ENCODE data around the gene FXN.
"Not testable (repeated sequence)": the region's sequence is repeated elsewhere in the genome, so short reads cannot be mapped to it uniquely, and the experiment has no call there.

FXN gene

DNA sequence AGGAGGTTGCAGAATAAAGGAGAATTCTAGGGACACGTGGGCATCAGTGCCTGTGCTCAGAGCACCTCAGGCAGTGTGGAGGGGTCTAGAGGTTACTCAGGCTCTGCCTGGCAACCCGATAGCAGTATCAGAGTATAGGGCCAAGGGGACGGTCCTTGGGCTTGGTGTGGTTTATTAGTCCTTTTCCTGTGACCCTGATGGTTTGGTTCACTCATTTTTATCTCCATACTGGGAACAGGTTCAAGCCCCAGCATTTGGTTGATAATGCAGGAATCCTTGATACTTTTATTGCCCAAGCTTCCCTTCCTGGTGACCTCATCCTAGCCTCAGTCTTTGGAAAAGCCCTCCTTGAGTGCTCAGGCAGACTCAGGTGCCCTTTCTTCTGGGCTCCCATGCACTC lies 35.5 kb downstream of the FXN start:
- no peak for DNase-seq

DNA sequence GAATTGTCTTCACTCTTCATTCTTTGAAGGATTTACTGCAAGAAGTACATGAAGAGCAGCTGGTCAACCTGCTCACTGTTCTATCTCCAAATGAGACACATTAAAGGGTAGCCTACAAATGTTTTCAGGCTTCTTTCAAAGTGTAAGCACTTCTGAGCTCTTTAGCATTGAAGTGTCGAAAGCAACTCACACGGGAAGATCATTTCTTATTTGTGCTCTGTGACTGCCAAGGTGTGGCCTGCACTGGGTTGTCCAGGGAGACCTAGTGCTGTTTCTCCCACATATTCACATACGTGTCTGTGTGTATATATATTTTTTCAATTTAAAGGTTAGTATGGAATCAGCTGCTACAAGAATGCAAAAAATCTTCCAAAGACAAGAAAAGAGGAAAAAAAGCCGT lies 37.6 kb downstream of the FXN start:
- no peak for DNase-seq

DNA sequence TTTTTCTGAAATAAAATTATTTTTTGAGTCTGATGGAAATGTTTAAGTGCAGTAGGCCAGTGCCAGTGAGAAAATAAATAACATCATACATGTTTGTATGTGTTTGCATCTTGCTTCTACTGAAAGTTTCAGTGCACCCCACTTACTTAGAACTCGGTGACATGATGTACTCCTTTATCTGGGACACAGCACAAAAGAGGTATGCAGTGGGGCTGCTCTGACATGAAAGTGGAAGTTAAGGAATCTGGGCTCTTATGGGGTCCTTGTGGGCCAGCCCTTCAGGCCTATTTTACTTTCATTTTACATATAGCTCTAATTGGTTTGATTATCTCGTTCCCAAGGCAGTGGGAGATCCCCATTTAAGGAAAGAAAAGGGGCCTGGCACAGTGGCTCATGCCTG lies 39.2 kb downstream of the FXN start:
- no peak for DNase-seq

DNA sequence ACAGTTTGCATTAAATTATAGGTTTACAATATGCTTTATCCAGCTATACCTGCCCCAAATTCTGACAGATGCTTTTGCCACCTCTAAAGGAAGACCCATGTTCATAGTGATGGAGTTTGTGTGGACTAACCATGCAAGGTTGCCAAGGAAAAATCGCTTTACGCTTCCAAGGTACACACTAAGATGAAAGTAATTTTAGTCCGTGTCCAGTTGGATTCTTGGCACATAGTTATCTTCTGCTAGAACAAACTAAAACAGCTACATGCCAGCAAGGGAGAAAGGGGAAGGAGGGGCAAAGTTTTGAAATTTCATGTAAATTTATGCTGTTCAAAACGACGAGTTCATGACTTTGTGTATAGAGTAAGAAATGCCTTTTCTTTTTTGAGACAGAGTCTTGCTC lies 41.0 kb downstream of the FXN start:
- no peak for DNase-seq

DNA sequence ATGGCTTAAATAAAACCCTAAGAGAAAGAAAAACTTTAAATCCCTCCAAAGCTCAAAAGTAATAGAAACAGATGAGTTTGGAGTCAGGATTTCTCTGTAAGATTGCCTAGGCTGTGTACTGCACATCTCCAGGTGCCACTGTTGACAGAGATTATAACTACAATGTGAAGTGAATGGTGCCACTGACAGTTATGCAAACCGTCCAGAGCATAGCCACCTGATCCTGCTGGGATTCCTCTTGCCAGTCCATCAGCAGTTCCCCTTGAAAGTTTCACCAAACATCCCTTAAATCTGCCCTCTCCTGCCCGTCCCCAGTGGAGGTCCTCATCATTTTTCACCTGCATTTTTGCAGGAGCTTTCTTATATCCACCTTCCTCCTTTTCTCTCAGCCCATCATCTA lies 42.5 kb downstream of the FXN start:
- no peak for DNase-seq

DNA sequence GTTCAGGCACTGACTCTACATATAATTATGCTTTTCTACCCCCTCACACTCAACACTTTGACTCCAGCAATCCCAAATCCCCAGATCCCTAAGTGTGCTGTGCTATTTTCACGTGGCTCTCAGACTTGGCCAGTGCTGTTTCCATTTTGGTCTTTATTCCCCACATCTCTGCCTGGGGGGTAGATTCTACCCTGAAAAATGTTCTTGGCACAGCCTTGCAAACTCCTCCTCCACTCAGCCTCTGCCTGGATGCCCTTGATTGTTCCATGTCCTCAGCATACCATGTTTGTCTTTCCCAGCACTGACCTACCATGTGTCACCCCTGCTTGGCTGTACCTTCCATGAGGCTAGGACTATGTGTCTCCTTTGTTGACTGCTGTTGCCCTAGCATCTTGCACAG lies 43.0 kb downstream of the FXN start:
- no peak for DNase-seq

DNA sequence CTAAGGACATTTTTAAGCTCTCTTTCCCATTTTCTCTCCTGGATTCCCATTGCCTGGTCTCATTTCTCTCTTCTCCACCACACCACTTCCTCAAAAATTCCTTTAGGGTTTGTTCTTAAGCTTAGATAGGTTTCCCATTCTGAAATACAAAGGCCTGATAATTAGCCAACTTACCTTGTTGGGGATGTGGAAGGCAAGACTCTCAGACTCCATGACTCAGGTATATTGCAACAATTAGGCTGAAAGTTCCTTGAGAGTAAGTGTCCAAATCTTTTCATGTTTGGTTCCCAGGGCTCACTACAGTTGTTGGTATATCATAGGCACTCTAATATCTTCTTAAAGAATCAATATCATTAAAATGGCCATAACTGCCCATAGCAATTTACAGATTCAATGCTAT lies 43.6 kb downstream of the FXN start:
- DNase-seq = no peak

DNA sequence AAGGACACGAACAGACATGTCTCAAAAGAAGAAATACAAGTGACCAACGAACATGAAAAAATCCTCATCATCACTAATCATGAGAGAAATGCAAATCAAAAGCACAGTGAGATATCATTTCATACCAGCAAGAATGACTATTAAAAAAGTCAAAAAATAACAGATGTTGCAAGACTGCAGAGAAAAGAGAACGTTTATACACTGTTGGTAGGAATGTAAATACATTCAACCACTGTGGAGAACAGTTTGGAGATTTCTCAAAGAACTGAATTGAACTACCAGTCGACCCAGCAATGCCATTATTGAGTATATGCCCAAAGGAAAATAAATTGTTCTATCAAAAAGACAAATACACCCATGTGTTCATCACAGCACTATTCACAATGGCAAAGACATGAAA lies 45.7 kb downstream of the FXN start:
- DNase-seq = no peak

DNA sequence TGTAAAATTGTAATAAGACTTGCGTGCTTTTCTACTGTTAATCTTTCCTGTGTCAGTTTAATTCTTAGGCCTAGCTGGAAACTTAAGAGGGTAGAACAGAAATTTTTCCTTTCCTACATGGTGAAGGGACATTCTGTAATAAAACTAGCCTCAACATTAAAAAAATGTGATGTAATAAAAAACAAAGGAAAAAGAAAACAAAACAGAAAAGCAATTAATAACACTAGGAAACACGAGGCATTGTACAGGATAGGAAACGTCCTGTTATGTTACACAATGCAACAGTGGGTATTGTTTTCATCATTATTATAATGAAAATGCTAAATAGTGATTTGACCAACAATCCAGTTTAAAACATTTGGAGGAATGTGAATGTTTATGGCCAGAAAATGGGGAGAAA lies 47.8 kb downstream of the FXN start:
- DNase-seq = no peak

DNA sequence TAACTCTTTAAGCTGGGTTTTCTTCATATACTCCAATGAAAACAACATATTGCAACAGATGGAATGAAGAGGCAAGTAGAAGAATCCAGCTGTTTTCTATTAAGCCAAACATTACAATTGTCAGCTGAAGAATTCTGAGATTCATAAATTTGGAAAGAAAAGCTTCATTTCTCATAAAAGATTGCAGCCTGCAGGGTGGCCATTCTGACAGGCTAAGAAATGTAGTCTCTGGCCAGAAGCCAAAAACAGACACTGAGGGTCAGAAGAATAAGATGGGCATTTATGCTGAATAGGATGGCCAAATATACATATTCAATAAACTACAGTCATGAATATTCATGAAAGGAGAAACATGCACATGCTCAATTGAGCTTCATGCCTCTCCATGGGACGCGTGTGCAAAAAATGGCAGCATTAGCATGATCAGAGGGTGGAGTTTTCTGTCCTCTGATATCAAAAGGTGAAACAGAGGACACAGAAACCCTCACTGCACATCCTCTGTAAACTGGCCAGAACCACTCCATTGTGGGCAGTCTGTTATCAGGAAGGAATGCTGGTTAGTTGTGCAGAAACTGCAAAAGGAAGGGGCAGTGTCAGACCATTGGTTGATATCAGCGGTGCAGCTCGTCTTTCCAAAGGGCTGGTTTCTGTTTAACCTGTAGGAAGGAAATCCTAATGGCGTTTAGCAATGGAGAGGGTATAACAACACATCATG lies 50.2 kb downstream of the FXN start:
- DNase-seq = no peak

DNA sequence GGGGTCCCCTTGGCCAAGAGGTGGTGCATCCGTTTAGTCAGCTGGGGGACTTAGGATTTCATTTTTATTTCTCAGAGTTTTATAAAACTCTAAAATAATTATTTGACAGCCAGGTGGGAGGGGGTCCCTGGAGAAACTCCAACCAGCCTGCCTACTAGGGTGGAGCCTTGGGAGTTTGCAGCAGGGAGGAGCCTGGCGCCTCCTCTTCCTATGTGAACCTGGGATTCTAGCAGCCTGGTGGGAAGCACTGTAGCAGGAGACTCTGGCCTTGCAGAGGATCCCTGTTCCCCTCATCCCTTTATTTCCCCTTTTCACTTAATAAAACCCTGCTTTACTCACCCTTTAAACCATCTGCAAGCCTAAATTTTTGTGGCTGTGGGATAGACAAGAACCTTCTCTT lies 50.8 kb downstream of the FXN start:
- no peak for DNase-seq

DNA sequence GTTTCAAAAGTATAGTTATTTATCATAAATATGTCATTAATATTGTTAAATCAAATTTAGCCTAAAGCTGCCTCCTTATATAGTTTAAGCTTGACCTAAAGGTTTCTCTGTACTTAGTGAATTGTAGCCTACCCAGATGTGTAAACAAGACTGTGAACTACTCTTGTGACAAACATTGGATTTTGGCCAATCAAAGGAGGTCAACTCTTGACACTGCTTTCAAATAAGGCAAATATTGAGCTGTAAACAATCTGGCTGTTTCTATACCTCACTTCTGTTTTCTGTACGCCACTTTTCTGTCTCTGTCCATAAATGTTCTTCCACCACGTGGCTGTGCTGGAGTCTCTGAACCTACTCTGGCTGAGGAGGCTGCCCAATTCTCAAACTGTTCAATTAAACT lies 51.2 kb downstream of the FXN start:
- no peak for DNase-seq

DNA sequence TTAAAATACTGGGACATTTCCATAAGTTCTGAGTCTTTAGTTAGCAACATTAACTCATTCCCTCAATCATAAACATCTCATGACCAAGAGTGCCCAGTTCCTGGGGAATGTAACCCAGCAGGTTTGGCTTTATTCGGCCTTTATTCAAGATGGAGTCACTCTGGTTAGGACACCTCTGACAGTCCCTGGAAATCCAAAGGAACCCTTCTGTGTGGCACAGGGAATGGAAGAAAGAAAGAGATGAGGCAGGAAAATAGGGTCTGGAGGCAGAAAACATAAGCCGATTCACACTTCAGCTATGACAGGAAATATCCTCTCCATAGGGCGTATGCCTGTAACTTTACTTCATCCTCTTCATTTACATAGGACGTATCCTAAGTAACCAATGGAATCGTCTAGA lies 53.5 kb downstream of the FXN start:
- no peak for DNase-seq

DNA sequence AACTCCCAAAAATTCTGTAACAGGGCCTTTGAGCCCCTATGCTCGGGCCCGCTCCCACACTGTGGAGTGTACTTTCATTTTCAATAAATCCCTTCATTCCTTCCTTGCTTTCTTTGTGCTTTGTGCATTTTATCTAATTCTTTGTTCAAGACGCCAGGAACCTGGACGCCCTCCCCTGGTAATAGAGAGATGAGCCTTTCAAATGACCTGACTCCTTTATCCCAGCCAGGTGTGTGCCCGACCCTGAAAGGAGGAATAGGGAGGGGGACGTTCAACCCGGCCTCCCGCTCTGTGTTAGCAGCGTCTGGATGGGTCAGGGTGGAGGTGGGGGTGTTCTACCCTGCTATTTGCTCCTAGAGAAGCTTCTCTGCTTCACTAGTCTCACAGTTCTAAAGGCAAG lies 53.9 kb downstream of the FXN start:
- DNase-seq = no peak

DNA sequence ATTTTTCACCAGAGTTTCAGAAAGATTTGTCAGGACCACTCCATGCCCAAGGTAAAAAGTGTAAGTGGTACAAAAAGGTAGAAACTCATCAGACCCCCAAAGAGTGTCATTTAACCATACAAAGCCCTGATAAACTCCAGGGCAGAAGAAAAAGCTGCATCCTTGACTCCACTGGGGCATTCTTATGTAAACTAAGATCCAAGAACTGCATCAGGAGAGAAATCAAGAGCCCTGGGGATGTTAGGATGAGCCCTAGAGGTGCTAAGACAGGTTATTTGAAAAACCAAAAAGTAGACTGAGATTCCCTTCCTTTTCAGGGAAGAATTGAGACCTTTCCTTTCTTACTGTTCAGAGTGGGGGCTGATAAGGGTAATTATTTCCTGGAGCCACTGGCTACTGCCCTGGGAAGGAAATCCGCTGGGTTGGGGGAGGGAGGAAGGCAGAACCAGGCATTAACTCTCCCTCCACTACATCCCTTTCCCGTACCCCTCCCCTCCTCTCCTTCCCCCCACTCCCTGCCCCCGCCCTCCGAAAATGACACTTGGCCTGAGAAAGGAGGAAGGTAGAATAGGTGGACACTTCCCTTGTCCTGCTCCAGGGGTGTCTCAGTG lies 54.7 kb downstream of the FXN start:
- DNase-seq = no peak

DNA sequence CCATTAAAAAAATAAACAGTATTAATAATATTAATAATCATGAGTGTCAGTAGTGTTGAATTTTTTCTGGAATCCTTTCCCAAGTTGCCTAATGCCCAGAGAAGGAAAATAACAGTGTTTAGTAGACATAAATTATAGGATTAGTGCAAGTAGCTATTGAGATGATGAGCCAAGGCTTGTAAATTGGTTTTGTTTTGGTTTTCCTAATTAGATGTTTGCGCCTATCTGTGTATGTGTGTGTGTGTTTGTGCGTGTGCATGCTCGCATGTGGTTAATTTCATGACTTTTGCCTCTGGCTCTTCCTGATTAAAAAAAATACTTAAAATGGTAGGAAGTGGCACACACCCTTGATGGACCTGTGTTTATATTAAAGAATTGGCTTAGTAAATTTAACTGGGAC lies 55.4 kb downstream of the FXN start:
- DNase-seq = no peak

DNA sequence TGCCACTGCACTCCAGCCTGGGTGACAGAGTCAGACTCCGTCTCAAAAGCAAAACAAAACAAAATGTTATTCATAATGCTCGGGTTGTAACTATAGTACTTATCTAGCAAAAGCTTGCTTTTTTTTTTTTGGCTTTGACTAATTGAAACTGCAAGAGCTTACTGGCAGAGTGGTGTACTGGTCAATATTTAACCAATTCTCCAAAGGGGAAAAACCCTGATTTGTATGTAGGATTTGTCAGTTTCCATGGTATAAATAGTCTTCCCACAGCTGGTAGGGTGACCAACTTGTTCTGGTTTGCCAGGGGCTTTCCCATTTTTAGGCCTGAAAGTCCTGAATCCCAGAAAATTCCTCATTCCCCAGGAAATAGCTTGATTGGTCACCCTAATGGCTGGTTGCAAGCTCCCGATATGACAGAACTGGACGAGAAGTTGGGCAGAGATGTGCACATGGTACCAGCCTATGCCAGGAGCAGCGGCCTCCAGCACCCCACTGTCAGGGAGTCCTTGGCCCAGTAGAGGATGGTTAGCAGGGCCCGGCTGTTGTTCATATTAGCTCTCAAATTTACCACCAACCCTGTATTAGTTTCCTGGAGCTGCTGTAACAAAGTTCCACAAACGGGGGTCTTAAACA lies 58.0 kb downstream of the FXN start:
- DNase-seq = no peak

DNA sequence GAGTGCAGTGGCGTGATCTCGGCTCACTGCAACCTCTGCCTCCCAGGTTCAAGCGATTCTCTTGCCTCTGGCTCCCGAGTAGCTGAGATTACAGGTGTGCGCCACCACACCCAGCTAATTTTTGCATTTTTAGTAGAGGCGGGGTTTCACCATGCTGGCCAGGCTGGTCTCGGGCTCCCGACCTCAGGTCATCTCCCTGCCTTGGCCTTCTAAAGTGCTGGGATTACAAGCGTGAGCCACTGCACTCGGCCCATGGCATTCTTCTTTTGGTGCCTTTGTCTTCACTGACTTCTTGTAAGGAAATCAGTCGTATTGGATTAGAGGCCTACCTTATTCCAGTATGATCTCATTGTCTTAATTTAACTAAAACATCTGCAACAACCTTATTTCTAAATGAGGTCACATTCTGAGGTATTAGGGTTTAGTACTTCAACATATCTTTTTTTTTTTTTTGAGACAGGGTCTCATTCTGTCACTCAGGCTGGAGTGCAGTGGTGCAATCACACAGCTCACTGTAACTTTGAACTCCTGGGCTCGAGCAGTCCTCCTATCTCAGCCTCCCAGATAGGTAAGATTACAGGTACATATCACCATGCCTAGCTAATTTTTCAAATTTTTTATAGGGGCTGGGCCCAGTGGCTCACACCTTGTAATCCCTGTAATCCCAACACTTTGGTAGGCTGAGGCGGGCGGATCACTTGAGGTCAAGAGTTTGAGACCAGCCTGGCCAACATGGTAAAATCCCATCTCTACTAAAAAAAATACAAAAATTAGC lies 59.0 kb downstream of the FXN start:
- not testable (repeated sequence) for DNase-seq

DNA sequence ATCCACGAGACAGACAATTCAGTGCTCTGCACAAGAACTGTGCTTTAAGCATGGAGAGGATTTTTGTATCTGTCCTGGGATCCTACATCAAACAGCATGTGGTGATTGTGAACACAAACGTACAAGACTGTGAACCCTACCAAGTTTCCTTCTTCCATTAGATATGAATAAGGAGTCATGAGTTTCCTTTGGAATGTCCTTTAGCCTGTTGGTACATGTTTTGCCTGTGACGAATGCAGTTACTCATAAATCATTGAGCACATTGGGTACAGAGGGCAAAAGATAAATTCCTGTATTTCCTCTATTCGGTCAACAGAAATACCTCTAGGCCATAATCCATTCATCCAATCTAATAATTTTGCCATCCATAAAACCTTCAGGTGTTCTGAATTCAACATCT lies 61.5 kb downstream of the FXN start:
- DNase-seq = no peak

DNA sequence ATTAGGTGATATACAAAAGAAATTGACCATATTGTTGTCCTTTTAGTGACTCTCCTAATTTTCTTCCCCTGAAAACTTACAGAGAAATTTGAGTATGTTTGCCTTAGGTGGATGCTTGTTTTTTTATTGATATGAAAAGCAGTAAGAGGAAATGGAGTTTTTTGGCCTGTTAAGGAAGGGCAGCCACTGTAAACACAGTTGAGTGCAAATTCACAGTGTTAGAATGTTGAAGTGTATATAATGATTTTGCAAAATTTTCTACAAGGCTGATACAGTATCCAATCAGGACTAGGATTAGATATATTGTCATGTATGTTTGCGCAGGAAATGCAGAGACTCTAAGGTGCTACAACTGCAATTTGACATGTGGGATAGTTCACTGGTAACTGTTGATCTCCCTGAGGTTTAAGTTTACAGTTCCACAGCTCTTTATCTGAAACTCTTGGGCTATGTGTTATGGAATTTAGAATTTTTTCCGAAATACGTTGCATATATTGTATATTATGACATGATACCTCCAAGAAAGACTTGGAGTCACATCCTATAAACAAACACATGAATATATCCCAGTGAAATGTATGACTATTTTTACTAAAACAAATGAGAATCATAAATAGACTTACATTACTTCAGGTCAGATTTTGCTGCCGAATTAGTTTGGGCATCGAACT lies 62.5 kb downstream of the FXN start:
- no peak for DNase-seq

DNA sequence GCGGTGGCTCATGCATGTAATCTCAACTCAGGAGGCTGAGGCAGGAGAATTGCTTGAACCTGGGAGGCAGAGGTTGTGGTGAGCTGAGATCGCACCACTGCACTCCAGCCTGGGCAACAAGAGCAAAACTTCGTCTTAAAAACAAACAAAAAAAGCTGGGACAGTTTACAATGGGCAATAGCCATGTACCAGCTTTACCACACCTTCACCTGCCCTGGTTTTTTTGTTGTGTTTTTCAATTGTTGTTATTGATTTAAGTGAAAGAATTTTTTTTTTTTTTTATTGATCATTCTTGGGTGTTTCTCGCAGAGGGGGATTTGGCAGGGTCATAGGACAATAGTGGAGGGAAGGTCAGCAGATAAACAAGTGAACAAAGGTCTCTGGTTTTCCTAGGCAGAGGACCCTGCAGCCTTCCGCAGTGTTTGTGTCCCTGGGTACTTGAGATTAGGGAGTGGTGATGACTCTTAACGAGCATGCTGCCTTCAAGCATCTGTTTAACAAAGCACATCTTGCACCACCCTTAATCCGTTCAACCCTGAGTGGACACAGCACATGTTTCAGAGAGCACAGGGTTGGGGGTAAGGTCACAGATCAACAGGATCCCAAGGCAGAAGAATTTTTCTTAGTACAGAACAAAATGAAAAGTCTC lies 67.9 kb downstream of the FXN start:
- not testable (repeated sequence) for DNase-seq

DNA sequence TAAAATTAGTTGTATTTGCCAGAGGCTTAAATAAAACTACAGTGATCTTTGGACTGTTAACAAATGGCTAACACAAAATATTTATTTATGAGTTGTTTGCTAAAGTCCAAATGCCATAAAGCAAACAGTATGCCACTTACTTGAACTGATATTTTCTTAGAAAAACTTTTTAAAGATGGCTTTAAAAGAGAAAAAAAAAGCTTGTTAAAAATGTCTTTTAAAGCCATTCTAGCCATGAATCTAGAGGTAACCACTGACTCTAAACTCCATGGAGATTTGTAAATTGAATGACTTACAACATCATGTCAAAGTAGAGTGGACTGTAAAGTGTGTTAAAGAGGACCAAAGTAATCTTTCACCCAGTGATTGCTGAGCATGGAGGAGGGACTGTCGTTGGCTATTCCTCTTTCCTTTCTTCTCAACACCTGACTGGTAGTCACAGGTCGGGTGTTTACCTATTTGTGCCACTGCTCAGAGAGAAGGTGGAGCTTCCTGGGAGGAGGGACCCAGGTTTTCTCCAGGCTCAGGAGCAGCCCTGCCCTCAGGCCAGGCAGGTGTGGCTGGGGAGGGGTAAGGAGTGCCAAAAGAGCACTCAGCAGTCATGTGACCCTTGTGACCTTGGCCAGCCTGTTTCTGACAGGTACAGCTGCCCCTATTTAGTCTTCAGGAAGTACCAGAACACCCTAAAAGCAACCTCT lies 69.4 kb downstream of the FXN start:
- DNase-seq = no peak
